Hematopoietic multipotent progenitor cell treated with erythropoietin and hydrocortisone succinate and interleukin-3 and kit ligand, for 6 days (in vitro differentiated cells): ENCODE results near the gene KIAA1217.

Source experiments
- DNase-seq: peaks from one replicate; pipeline ENCODE4 v3.0.0-alpha.2; 2015

Gene KIAA1217

GRCh38 chr10:24449321-24449740, 240.4 kb downstream of the KIAA1217 start:
- DNase-seq, result no peak

- no peak for DNase-seq
Observed at GRCh38 chr10:24449769-24450310, 240.9 kb downstream of the KIAA1217 start.

GRCh38 chr10:24451325-24451820, 242.4 kb downstream of the KIAA1217 start:
- DNase-seq, result no peak

- no peak for DNase-seq
Observed at GRCh38 chr10:24452030-24452429, 243.1 kb downstream of the KIAA1217 start.

GRCh38 chr10:24453404-24453830, 244.5 kb downstream of the KIAA1217 start:
- no peak for DNase-seq

GRCh38 chr10:24453973-24454372, 245.0 kb downstream of the KIAA1217 start:
- no peak for DNase-seq

- DNase-seq, result no peak
Observed at GRCh38 chr10:24455447-24455846, 246.5 kb downstream of the KIAA1217 start.

GRCh38 chr10:24456322-24456721, 247.4 kb downstream of the KIAA1217 start:
- no peak for DNase-seq

- DNase-seq, result no peak
Observed at GRCh38 chr10:24457661-24458318, 248.9 kb downstream of the KIAA1217 start.

GRCh38 chr10:24459836-24460235, 250.9 kb downstream of the KIAA1217 start:
- no peak for DNase-seq

- DNase-seq, result no peak
Observed at GRCh38 chr10:24462291-24462813, 253.4 kb downstream of the KIAA1217 start.

- DNase-seq, result no peak
Observed at GRCh38 chr10:24462889-24463552, 254.1 kb downstream of the KIAA1217 start.

GRCh38 chr10:24463611-24464426, 254.9 kb downstream of the KIAA1217 start:
- DNase-seq, result no peak

GRCh38 chr10:24465124-24465874, 256.4 kb downstream of the KIAA1217 start:
- no peak for DNase-seq

GRCh38 chr10:24465891-24466818, 257.2 kb downstream of the KIAA1217 start:
- no peak for DNase-seq

- DNase-seq, result no peak
Observed at GRCh38 chr10:24467136-24467535, 258.2 kb downstream of the KIAA1217 start.

GRCh38 chr10:24467605-24468004, 258.7 kb downstream of the KIAA1217 start:
- DNase-seq, result no peak

- no peak for DNase-seq
Observed at GRCh38 chr10:24468281-24468751, 259.4 kb downstream of the KIAA1217 start.

- no peak for DNase-seq
Observed at GRCh38 chr10:24469993-24470392, 261.1 kb downstream of the KIAA1217 start.

- no peak for DNase-seq
Observed at GRCh38 chr10:24475598-24475997, 266.7 kb downstream of the KIAA1217 start.
